Lower leg skin (tissue), 4 donors: ENCODE results near the gene SPTB. TPM values are rescaled to one million over a fixed set of nuclear protein-coding genes. Genes with fewer than 3 reads are reported as not detected.

Experiments used
- DNase-seq, 2 donors: peaks; one replicate each; pipeline ENCODE4 v3.0.0-alpha.2; 2019; ENCODE audit warnings: low spot score in 2 of 2
- H3K4me3 ChIP-seq: fragments of 200-600 bp; sonication (generic); 2 replicates; pipeline ENCODE4 v1.5.1; 2017; ENCODE audit warnings: mild to moderate bottlenecking, low read depth; ENCODE audit not compliant: poor library complexity, severe bottlenecking
- CTCF ChIP-seq, 3 donors: fragments of 450-650 bp; IDR thresholded peaks; one replicate each; pipeline ENCODE4 v1.5.1; 2016; ENCODE audit warnings: antibody characterized with exemption in 3 of 3, mild to moderate bottlenecking in 3 of 3, moderate library complexity in 2 of 3
- POLR2A ChIP-seq, 2 donors: fragments of 450-650 bp; IDR thresholded peaks; one replicate each; pipeline ENCODE4 v1.6.1; 2016 to 2017; ENCODE audit warnings: antibody characterized with exemption in 2 of 2, mild to moderate bottlenecking in 1 of 2, moderate library complexity in 1 of 2
- WGBS, 2 donors: methylation state at CpG; one replicate each; pipeline ENCODE4 v1.1.5; 2018; 5-methylcytosine and 5-hydroxymethylcytosine counted together
- intact Hi-C: fragments of 100-400 bp; cut with DNase I; formaldehyde crosslinking; loops from one replicate; pipeline ENCODE4 v1.15.0; 2023; ENCODE audit warnings: low total_unique reads
- total RNA-seq, 4 donors: library from RNA; depleted of rRNA; stranded (reverse); fragments of >200 nt; gene quantifications; one replicate each; pipeline ENCODE4 v1.1.0, GENCODE V29; 2016

The SPTB gene
- total RNA-seq, 4 donors from 2014 or later, result 0.34 to 1.3 (median 0.92) TPM

- whole genome bisulfite sequencing, 2 donors, result 99% methylated on average over 9 of the region's 9 CpGs
- no peak for DNase-seq
- intact Hi-C loops, result loop anchor here (10.0 kb wide), 1 partner anchor 329 kb away; no protein-coding TSS in a partner anchor
Measured at GRCh38 chr14:64784006-64784405, 95.7 kb downstream of the SPTB start.

GRCh38 chr14:64782196-64782595, 97.5 kb downstream of the SPTB start:
- TF ChIP-seq CTCF (IDR thresholded peaks at IDR 0.05) (no peak), POLR2A (IDR thresholded peaks at IDR 0.05) (no peak)
- WGBS, 2 donors, result 92% methylated on average over 10 to 11 of the region's 11 CpGs
- intact Hi-C loops, result loop anchor here (10.0 kb wide), 1 partner anchor 327 kb away; no protein-coding TSS in a partner anchor
- H3K4me3 ChIP-seq, result no peak overlapping the region
- no peak for DNase-seq

More at GRCh38 chr14:64784006-64784405, 95.7 kb downstream of the SPTB start:
- no peak for TF ChIP-seq POLR2A (IDR thresholded peaks at IDR 0.05)
- no peak for TF ChIP-seq CTCF (IDR thresholded peaks at IDR 0.05)
- no peak overlapping the region for H3K4me3 ChIP-seq

GRCh38 chr14:64779472-64779871, 100.2 kb downstream of the SPTB start:
- WGBS, 2 donors, result 93 to 94% methylated on average over 7 of the region's 7 CpGs
- no peak for DNase-seq
- TF ChIP-seq CTCF (IDR thresholded peaks at IDR 0.05) (no peak), POLR2A (IDR thresholded peaks at IDR 0.05) (no peak)
- no peak overlapping the region for H3K4me3 ChIP-seq
- intact Hi-C loops, result no loop called here

- intact Hi-C loops, result no loop called here
- TF ChIP-seq CTCF (IDR thresholded peaks at IDR 0.05) (no peak), POLR2A (IDR thresholded peaks at IDR 0.05) (no peak)
- WGBS, 2 donors, result 78 to 80% methylated on average over 7 of the region's 7 CpGs
- no peak for DNase-seq
- H3K4me3 ChIP-seq, result no peak overlapping the region
Measured at GRCh38 chr14:64778104-64778754, 101.5 kb downstream of the SPTB start.

- no peak overlapping the region for H3K4me3 ChIP-seq
- DNase-seq, result no peak
- 88 to 91% methylated on average over 3 of the region's 3 CpGs for WGBS, 2 donors
- TF ChIP-seq POLR2A (IDR thresholded peaks at IDR 0.05), result no peak
- TF ChIP-seq CTCF (IDR thresholded peaks at IDR 0.05), result no peak
- intact Hi-C loops, result no loop called here
Measured at GRCh38 chr14:64777461-64777860, 102.2 kb downstream of the SPTB start.
